Measurements from ENCODE around the gene ENKUR.

Gene ENKUR

DNA sequence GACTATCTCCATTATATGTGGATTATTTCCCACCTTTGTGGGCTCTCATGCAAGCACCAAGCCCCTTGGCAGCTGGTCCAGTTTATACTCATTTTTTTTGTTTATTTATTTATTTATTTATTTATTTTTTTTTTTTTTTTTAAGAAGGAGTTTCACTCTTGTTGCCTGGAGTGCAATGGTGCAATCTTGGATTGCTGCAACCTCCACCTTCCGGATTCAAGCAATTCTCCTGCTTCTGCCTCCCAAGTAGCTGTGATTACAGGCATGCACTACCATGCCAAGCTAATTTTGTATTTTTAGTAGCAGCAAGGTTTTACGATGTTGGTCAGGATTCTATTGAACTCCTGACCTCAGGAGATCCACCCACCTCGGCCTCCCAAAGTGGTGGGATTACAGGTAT, 66.3 kb downstream of the ENKUR start:
- H3K4me1 ChIP-seq (ENCODE audit: control insufficient read depth, insufficient read depth, low read length, poor library complexity, severe bottlenecking): peaks cover 9% of the 10 kb centered on the region
- H3K4me3 ChIP-seq (ENCODE audit: extremely low read depth, insufficient read depth, low read length, poor library complexity, severe bottlenecking): no peak overlapping the region
- H3K36me3 ChIP-seq (ENCODE audit: control insufficient read depth, insufficient read depth, low read length): no peaks in the 10 kb centered on the region
- WGBS, 2 experiments (ENCODE audit: insufficient coverage in 2 of 2): 86 to 96% methylated on average over 3 of the region's 3 CpGs
- H3K9me3 ChIP-seq (ENCODE audit: control insufficient read depth, low read length): no peaks in the 10 kb centered on the region
- no peak overlapping the region for H3K27ac ChIP-seq (ENCODE audit: low read depth, low read length, severe bottlenecking)

DNA sequence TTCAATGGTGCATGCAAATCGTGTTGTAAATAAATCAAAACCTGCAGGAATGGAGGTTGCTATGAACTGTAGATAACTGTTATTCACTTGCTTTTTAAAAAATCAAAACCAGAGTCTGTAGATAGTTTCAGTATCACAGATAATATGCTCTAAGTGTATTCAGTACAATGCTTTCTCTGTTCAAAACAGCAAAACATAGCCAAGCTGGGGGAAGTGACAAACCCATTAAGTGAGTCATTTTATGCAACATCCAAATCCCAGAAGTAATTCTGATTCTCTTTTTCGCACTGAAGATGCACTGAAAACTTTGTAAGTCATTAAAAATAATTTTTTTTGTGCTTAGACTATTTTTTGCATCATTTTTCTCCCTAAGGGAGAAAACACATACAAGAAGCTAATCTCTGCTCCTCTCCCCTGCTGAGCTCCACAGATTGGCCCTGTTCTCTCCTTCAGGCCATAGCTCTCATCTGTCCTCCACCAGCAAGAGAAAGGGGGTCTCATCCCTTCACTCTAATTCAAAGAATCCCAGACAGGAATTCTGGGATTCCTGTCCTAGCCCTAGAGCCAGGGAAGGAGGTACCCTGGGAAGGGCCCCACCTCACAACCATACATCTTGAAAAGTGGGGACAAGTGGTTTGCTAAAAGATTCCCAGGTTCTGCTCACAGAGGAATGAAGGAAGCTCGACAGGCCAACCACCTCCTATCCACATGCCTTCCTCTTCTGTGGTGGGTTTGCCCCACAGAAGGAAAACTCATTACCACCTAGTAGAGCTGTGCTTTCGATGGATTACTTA, 68.5 kb downstream of the ENKUR start:
- H3K4me3 ChIP-seq (ENCODE audit: extremely low read depth, insufficient read depth, low read length, poor library complexity, severe bottlenecking): no peak overlapping the region
- H3K27ac ChIP-seq (ENCODE audit: low read depth, low read length, severe bottlenecking): peak overlapping the region; percentile 2
- H3K9me3 ChIP-seq (ENCODE audit: control insufficient read depth, low read length): no peaks in the 10 kb centered on the region
- WGBS, 2 experiments (ENCODE audit: insufficient coverage in 2 of 2): 80% methylated on average over 2 to 3 of the region's 4 CpGs
- no peaks in the 10 kb centered on the region for H3K36me3 ChIP-seq (ENCODE audit: control insufficient read depth, insufficient read depth, low read length)
- peaks cover 9% of the 10 kb centered on the region for H3K4me1 ChIP-seq (ENCODE audit: control insufficient read depth, insufficient read depth, low read length, poor library complexity, severe bottlenecking)

DNA sequence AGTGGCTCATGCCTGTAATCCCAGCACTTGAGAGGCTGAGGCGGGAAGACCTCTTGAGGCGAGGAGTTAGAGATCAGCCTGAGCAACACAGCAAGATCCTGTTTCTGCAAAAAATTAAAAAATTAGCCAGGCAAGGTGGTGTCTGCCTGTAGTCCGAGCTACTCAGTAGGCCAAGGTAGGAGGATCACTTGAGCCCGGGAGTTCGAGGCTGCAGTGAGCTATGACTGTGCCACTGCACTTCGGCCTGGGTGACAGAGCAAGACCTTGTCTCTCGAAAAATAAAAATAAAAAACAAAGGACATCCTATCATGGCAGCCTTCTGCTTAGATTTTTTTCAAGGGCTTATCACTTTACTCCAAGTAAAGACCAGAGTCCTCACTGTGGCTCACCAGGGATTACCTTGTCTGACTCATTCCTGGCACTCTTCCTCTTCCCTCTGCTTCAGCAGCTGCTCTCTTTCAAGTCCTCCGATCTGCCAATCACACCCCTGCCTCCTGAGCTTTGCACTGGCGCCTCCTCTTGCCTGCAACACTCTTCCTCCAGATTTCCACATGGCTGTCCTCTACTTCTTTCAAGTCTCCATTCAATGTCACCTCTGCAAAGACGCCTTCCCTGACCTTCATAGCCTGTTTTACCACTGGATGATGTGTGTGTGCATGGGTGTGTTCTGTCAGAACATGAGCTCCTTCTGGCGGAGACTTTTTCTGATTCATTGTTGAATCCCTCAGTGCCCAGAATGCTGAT, 71.3 kb downstream of the ENKUR start:
- H3K36me3 ChIP-seq (ENCODE audit: control insufficient read depth, insufficient read depth, low read length): no peaks in the 10 kb centered on the region
- H3K4me1 ChIP-seq (ENCODE audit: control insufficient read depth, insufficient read depth, low read length, poor library complexity, severe bottlenecking): peaks cover 9% of the 10 kb centered on the region
- H3K27ac ChIP-seq (ENCODE audit: low read depth, low read length, severe bottlenecking): peak overlapping the region; percentile 30
- WGBS, 2 experiments (ENCODE audit: insufficient coverage in 2 of 2): 87 to 92% methylated on average over 9 to 10 of the region's 11 CpGs
- no peaks in the 10 kb centered on the region for H3K9me3 ChIP-seq (ENCODE audit: control insufficient read depth, low read length)
- H3K4me3 ChIP-seq (ENCODE audit: extremely low read depth, insufficient read depth, low read length, poor library complexity, severe bottlenecking): no peak overlapping the region

DNA sequence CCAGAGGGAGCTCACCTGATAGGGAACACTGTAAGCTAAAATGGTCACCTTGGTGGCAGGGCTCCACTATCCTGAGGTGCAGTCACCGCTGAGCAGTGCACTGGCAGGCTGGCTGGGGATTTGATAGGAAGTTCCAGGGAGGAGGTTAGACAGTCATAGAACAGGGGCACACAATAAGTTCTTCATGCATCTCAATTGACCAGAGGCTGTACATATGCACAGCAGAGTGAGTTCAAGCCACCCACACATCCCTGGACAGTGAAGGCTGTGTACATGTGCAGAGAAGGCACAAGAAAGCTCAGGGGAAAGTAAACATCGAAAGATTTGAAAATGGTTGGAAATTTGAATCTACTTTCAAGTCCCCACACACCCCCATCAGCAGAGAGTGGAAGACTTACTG, 77.4 kb downstream of the ENKUR start:
- Histone ChIP-seq H3K9me3 (ENCODE audit: control insufficient read depth, low read length) (no peaks in the 10 kb centered on the region), H3K4me1 (ENCODE audit: control insufficient read depth, insufficient read depth, low read length, poor library complexity, severe bottlenecking) (no peaks in the 10 kb centered on the region), H3K36me3 (ENCODE audit: control insufficient read depth, insufficient read depth, low read length) (no peaks in the 10 kb centered on the region), H3K27ac (ENCODE audit: low read depth, low read length, severe bottlenecking) (no peak overlapping the region), H3K4me3 (ENCODE audit: extremely low read depth, insufficient read depth, low read length, poor library complexity, severe bottlenecking) (no peak overlapping the region)
- 100% methylated on average over 1 of the region's 2 CpGs for WGBS, 2 experiments (ENCODE audit: insufficient coverage in 2 of 2)

DNA sequence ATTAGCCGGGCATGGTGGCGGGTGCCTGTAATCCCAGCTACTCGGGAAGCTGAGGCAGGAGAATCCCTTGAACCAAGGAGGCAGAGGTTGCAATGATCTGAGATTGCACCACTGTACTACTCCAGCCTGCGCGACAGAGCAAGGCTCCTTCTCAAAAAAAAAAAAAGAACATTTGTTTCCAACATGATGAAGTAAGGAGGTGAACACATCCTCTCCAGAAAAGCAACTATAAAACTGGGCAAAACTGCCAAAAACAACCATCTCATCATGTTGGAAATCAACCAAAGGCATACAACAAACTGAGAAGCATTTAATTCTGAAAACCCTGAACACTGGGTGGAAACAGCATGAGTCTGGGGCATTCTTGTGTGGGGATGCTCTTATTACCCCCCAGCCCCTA, 77.9 kb downstream of the ENKUR start:
- H3K9me3 ChIP-seq (ENCODE audit: control insufficient read depth, low read length): no peaks in the 10 kb centered on the region
- H3K27ac ChIP-seq (ENCODE audit: low read depth, low read length, severe bottlenecking): no peak overlapping the region
- no peaks in the 10 kb centered on the region for H3K36me3 ChIP-seq (ENCODE audit: control insufficient read depth, insufficient read depth, low read length)
- H3K4me1 ChIP-seq (ENCODE audit: control insufficient read depth, insufficient read depth, low read length, poor library complexity, severe bottlenecking): no peaks in the 10 kb centered on the region
- WGBS, 2 experiments (ENCODE audit: insufficient coverage in 2 of 2): 84 to 100% methylated on average over 2 of the region's 5 CpGs
- H3K4me3 ChIP-seq (ENCODE audit: extremely low read depth, insufficient read depth, low read length, poor library complexity, severe bottlenecking): no peak overlapping the region

DNA sequence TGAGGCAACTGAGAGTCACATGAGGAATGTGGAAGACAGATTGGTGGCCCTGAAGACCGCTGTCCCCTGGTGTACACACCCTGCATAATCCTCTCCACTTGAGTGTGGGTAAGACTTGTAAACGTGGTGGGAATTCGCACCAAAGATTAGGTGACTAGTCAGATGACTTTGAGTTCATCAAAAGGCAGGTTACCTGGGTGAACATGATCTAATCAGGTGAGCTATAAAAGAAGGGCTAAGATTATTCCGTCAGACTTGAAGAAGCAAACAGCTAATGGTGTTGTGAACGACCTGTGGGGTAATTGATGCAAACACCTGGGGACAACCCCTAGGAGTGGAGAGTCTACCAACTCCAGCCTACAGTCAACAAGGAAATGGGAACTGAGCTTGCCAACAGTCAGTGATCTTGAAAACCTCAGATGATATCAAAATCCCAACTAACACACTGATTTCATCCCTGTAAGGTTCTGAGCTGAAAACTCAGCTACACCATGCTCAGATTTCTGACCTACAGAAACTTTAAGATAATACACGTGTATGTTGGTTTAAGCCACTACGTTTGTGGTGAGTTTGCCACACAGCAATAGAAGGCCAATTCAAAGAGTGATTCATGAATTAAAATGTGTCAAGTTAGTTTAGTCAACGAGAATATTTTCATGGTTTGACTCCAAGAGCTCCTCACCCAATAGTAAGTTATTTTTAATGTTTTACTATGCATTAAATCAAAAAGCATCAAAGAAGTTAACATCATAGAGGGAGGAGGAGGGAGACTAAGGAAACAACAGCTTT, 80.3 kb downstream of the ENKUR start:
- no peak overlapping the region for H3K27ac ChIP-seq (ENCODE audit: low read depth, low read length, severe bottlenecking)
- no peak overlapping the region for H3K4me3 ChIP-seq (ENCODE audit: extremely low read depth, insufficient read depth, low read length, poor library complexity, severe bottlenecking)
- H3K4me1 ChIP-seq (ENCODE audit: control insufficient read depth, insufficient read depth, low read length, poor library complexity, severe bottlenecking): no peaks in the 10 kb centered on the region
- no peaks in the 10 kb centered on the region for H3K9me3 ChIP-seq (ENCODE audit: control insufficient read depth, low read length)
- no peaks in the 10 kb centered on the region for H3K36me3 ChIP-seq (ENCODE audit: control insufficient read depth, insufficient read depth, low read length)
- WGBS, 2 experiments (ENCODE audit: insufficient coverage in 2 of 2): 77 to 87% methylated on average over 5 to 6 of the region's 8 CpGs
